H1 (cell line): ENCODE results near the gene SLC26A4. TPM values are rescaled to one million over a fixed set of nuclear protein-coding genes. Genes with fewer than 3 reads are reported as not detected.
"Not testable (repeated sequence)": the region's sequence is repeated elsewhere in the genome, so short reads cannot be mapped to it uniquely, and the experiment has no call there.

ENCODE experiments used
- CTCF ChIA-PET: fragments of 300-600 bp; sonication (Branson Sonifier 250); formaldehyde crosslinking; loops from one replicate; lab custom pipeline; 2021; ENCODE audit not compliant: partially characterized antibody; lab: Charles Lee
- POLR2A ChIA-PET: fragments of 300-600 bp; sonication (Branson Sonifier 250); formaldehyde crosslinking; loops from one replicate; lab custom pipeline; 2021; ENCODE audit warnings: inconsistent platforms; ENCODE audit not compliant: partially characterized antibody; lab: Charles Lee
- DNase-seq, 2 experiments: peaks; one replicate each; pipeline versions ENCODE4 v3.0.0 to v3.0.0-alpha.2; 2010 to 2022; ENCODE audit warnings: low spot score in 2 of 2, low read depth in 1 of 2, mixed read lengths in 1 of 2
- FAIRE-seq: peaks from 2 replicates; lab custom pipeline; 2011; peaks lifted over from hg19 to GRCh38; lab: Jason Lieb, UNC
- H2AFZ ChIP-seq: 2 replicates; pipeline ENCODE4 v1.8.1; 2012; ENCODE audit warnings: low read length, inconsistent platforms
- H2AK5ac ChIP-seq: 2 replicates; pipeline ENCODE4 v1.6.1; 2013; ENCODE audit warnings: low read depth, low read length
- H2BK120ac ChIP-seq: replicated peaks from 2 replicates; pipeline ENCODE3; 2013; ENCODE audit warnings: low read depth, low read length, inconsistent platforms
- H2BK12ac ChIP-seq: 2 replicates; pipeline ENCODE4 v1.6.1; 2013; ENCODE audit warnings: low read depth, low read length
- H2BK15ac ChIP-seq: 2 replicates; pipeline ENCODE4 v1.6.1; 2013; ENCODE audit warnings: low read length
- H2BK20ac ChIP-seq: 2 replicates; pipeline ENCODE4 v1.6.1; 2013; ENCODE audit warnings: low read length
- H2BK5ac ChIP-seq: 2 replicates; pipeline ENCODE4 v1.6.1; 2013; ENCODE audit warnings: low read depth, low read length
- H3K14ac ChIP-seq: 2 replicates; pipeline ENCODE4 v1.6.1; 2013; ENCODE audit warnings: inconsistent platforms; ENCODE audit not compliant: insufficient read length
- H3K18ac ChIP-seq: 2 replicates; pipeline ENCODE4 v1.6.1; 2013; ENCODE audit warnings: low read length; ENCODE audit errors: extremely low read depth
- H3K23ac ChIP-seq: 2 replicates; pipeline ENCODE4 v1.6.1; 2013; ENCODE audit warnings: inconsistent platforms; ENCODE audit not compliant: insufficient read length
- H3K23me2 ChIP-seq: 2 replicates; pipeline ENCODE4 v1.6.1; 2013; ENCODE audit warnings: low read depth, low read length
- H3K27ac ChIP-seq: 2 replicates; pipeline ENCODE4 v1.6.1; 2011; ENCODE audit warnings: low read depth, low read length, inconsistent platforms
- H3K27me3 ChIP-seq, 4 experiments: replicated peaks in 1 of 4; 1 replicate in 1 of 4; 2 replicates in 3 of 4; pipeline versions ENCODE4 v1.6.1 to v1.8.1; 2011 to 2013; ENCODE audit warnings: low read length in 3 of 4, mild to moderate bottlenecking in 3 of 4, inconsistent platforms in 2 of 4, mixed read lengths in 2 of 4, moderate library complexity in 1 of 4; ENCODE audit not compliant: control insufficient read depth in 3 of 4, insufficient read depth in 3 of 4; ENCODE audit errors: extremely low read depth in 1 of 4
- H3K36me3 ChIP-seq, 4 experiments: 2 replicates each; pipeline versions ENCODE4 v1.6.1 to v1.8.1; 2011 to 2013; ENCODE audit warnings: mild to moderate bottlenecking in 4 of 4, low read length in 3 of 4, moderate library complexity in 2 of 4, control low read depth in 1 of 4, inconsistent platforms in 1 of 4; ENCODE audit not compliant: insufficient read depth in 4 of 4, control insufficient read depth in 2 of 4
- H3K4ac ChIP-seq: replicated peaks from 2 replicates; pipeline ENCODE3; 2013; ENCODE audit warnings: low read length, low read depth, mixed read lengths, inconsistent platforms; ENCODE audit not compliant: insufficient read length
- H3K4me1 ChIP-seq, 4 experiments: replicated peaks in 1 of 4; 1 replicate in 1 of 4; 2 replicates in 3 of 4; pipeline versions ENCODE4 v1.6.1 to v1.8.1; 2011 to 2013; ENCODE audit warnings: low read length in 3 of 4, inconsistent platforms in 2 of 4, mixed read lengths in 1 of 4; ENCODE audit not compliant: insufficient read depth in 4 of 4, control insufficient read depth in 3 of 4
- H3K4me2 ChIP-seq, 2 experiments: 2 replicates each; pipeline versions ENCODE4 v1.6.1 to v1.8.1; 2011 to 2013; ENCODE audit warnings: low read depth in 2 of 2, low read length in 2 of 2, control low read depth in 1 of 2, inconsistent platforms in 1 of 2, mild to moderate bottlenecking in 1 of 2; ENCODE audit not compliant: insufficient read depth in 1 of 2
- H3K4me3 ChIP-seq, 4 experiments: fragments of 200-600, 300-600 bp in 1 of 4; sonication (generic), shearing (Covaris generic), sonication (Bioruptor Twin) in 1 of 4; 2 replicates each; pipeline versions ENCODE4 v1.5.1 to v1.8.1; 2011 to 2016; ENCODE audit warnings: low read length in 4 of 4, low read depth in 3 of 4, control low read depth in 2 of 4, inconsistent platforms in 2 of 4, mild to moderate bottlenecking in 2 of 4, mixed read lengths in 1 of 4, moderate library complexity in 1 of 4; ENCODE audit not compliant: insufficient read depth in 2 of 4; ENCODE audit errors: extremely low read depth in 1 of 4
- H3K56ac ChIP-seq: replicated peaks from 2 replicates; pipeline ENCODE3; 2013; ENCODE audit warnings: low read depth, mild to moderate bottlenecking, mixed read lengths, low read length, inconsistent platforms; ENCODE audit not compliant: insufficient read length
- H3K79me1 ChIP-seq: 2 replicates; pipeline ENCODE4 v1.6.1; 2013; ENCODE audit warnings: low read depth, low read length, control low read depth
- H3K79me2 ChIP-seq, 2 experiments: 2 replicates each; pipeline versions ENCODE4 v1.6.1 to v1.8.1; 2012 to 2013; ENCODE audit warnings: low read length in 2 of 2, mild to moderate bottlenecking in 2 of 2, inconsistent platforms in 1 of 2; ENCODE audit not compliant: insufficient read depth in 2 of 2, control insufficient read depth in 1 of 2
- H3K9ac ChIP-seq, 4 experiments: replicated peaks in 1 of 4; 1 replicate in 1 of 4; 2 replicates in 3 of 4; pipeline versions ENCODE4 v1.6.1 to v1.8.1; 2011 to 2013; ENCODE audit warnings: low read depth in 3 of 4, low read length in 3 of 4, control low read depth in 2 of 4, mild to moderate bottlenecking in 2 of 4, moderate library complexity in 2 of 4, inconsistent platforms in 1 of 4; ENCODE audit errors: extremely low read depth in 1 of 4
- H3K9me3 ChIP-seq, 2 experiments: 2 replicates each; pipeline versions ENCODE4 v1.6.1 to v1.8.1; 2012 to 2013; ENCODE audit warnings: mild to moderate bottlenecking in 2 of 2, moderate library complexity in 2 of 2, control low read depth in 1 of 2, inconsistent platforms in 1 of 2, low read depth in 1 of 2, low read length in 1 of 2, mixed read lengths in 1 of 2; ENCODE audit not compliant: insufficient read depth in 2 of 2
- H4K20me1 ChIP-seq, 2 experiments: replicated peaks in 1 of 2; 2 replicates each; pipeline versions ENCODE3 to v1.8.1; 2011 to 2013; ENCODE audit warnings: inconsistent platforms in 2 of 2, low read length in 2 of 2, mild to moderate bottlenecking in 1 of 2; ENCODE audit not compliant: insufficient read depth in 2 of 2, control insufficient read depth in 1 of 2
- H4K5ac ChIP-seq: 2 replicates; pipeline ENCODE4 v1.6.1; 2013; ENCODE audit warnings: low read length, low read depth, mixed read lengths, inconsistent platforms; ENCODE audit not compliant: insufficient read length
- H4K8ac ChIP-seq: 2 replicates; pipeline ENCODE4 v1.8.0; 2013; ENCODE audit warnings: mild to moderate bottlenecking, moderate library complexity, low read length, inconsistent platforms; ENCODE audit not compliant: insufficient read depth; ENCODE audit errors: extremely low read depth
- H4K91ac ChIP-seq: replicated peaks from 2 replicates; pipeline ENCODE3; 2013; ENCODE audit warnings: low read length, mixed read lengths, inconsistent platforms; ENCODE audit not compliant: insufficient read length
- BACH1 ChIP-seq: IDR thresholded peaks from 2 replicates; pipeline ENCODE4 v1.6.1; 2012; ENCODE audit warnings: low read length, improper control_type of control experiment
- CREB1 ChIP-seq: IDR thresholded peaks from 2 replicates; pipeline ENCODE4 v1.6.1; 2012; ENCODE audit warnings: inconsistent platforms
- KDM4A ChIP-seq: IDR thresholded peaks from one replicate; pipeline ENCODE4 v1.7.1; 2012; ENCODE audit warnings: low read depth, mild to moderate bottlenecking, moderate library complexity, low read length, inconsistent platforms; ENCODE audit not compliant: severe bottlenecking
- WGBS, 2 experiments: shearing (Covaris generic) in 1 of 2; methylation state at CpG; one replicate each; pipeline versions ENCODE4 v1.1.6 to v1.1.7; 2013 to 2015; ENCODE audit warnings: low lambda C conversion rate in 2 of 2, mixed read lengths in 2 of 2, inconsistent platforms in 1 of 2, low coverage in 1 of 2, missing lambda C conversion rate in 1 of 2; ENCODE audit not compliant: insufficient replicate concordance in 2 of 2, insufficient coverage in 1 of 2, insufficient read length in 1 of 2; ENCODE audit errors: extremely low coverage in 1 of 2, missing lambda C conversion rate in 1 of 2; 5-methylcytosine and 5-hydroxymethylcytosine counted together
- polyA plus RNA-seq, 7 experiments: library from polyadenylated mRNA; depleted of rRNA in 3 of 7; stranded (reverse) in 5 of 7; unstranded in 2 of 7; fragments of >200 nt in 5 of 7; fragments of 200-250 nt in 2 of 7; gene quantifications; 1 replicate in 5 of 7; 2 replicates in 1 of 7; 4 replicates in 1 of 7; pipeline versions ENCODE4 v1.2.1 to v1.2.3, GENCODE V29; 2011 to 2013; ENCODE audit warnings: missing spikeins in 2 of 7, mixed read lengths in 2 of 7
- total RNA-seq: library from RNA; stranded (reverse); fragmentation: NEBNext Ultra II Directional; extraction: Animal tissue kit (Norgen Biotek cat#: 25700); gene quantifications from 2 replicates; pipeline ENCODE4 v1.2.1, GENCODE V29; 2021

Gene SLC26A4
- total and polyA plus RNA-seq, 2 of the 8 experiments (the other 6 are each of a cell fraction or from before 2014, with no cell fraction given), result 0.11 to 0.35 TPM

GRCh38 chr7:107638594-107638993 lies 22.0 kb upstream of the SLC26A4 start:
- H2AFZ ChIP-seq, result no peak overlapping the region
- no peak for FAIRE-seq
- WGBS, 2 experiments, result 80% methylated on average over 1 of the region's 1 CpG; no CpG with 5 or more reads in 1 of the 2 experiments

GRCh38 chr7:107639070-107639469 lies 21.6 kb upstream of the SLC26A4 start:
- H3K27me3 ChIP-seq, H3K4me3 ChIP-seq, H3K79me1 ChIP-seq, H2BK15ac ChIP-seq, H3K27ac ChIP-seq, H3K36me3 ChIP-seq, H3K79me2 ChIP-seq, POLR2A ChIA-PET, H3K4me2 ChIP-seq, H3K14ac ChIP-seq, H2BK120ac ChIP-seq, H3K23ac ChIP-seq, H2AFZ ChIP-seq, H4K91ac ChIP-seq, FAIRE-seq, H2BK20ac ChIP-seq, H3K18ac ChIP-seq, H4K8ac ChIP-seq, H2BK5ac ChIP-seq, DNase-seq, H4K20me1 ChIP-seq, H3K56ac ChIP-seq, H3K23me2 ChIP-seq, H3K4me1 ChIP-seq, H3K9ac ChIP-seq, H2AK5ac ChIP-seq, H3K9me3 ChIP-seq, H3K4ac ChIP-seq, H4K5ac ChIP-seq, H2BK12ac ChIP-seq: not testable (repeated sequence)
- CTCF ChIA-PET, result interaction anchor here (1.0 kb wide), 1 partner anchor 26 kb away, joined by 3 read pairs; no protein-coding TSS in a partner anchor
- 100% methylated on average over 1 of the region's 2 CpGs; no CpG with 5 or more reads in 1 of the 2 experiments for WGBS, 2 experiments

More at GRCh38 chr7:107638594-107638993, 22.0 kb upstream of the SLC26A4 start:
- no peak overlapping the region for H4K91ac ChIP-seq
- no peaks in the 10 kb centered on the region for H3K9me3 ChIP-seq
- H3K23me2 ChIP-seq, result no peaks in the 10 kb centered on the region; the same call in 1 of the 2 replicates
- no peaks in the 10 kb centered on the region for H3K4me1 ChIP-seq
- no peaks in the 10 kb centered on the region for H3K79me2 ChIP-seq
- no peaks in the 10 kb centered on the region for H3K27me3 ChIP-seq
- H2BK12ac ChIP-seq, result no peak overlapping the region
- CTCF ChIA-PET, result interaction anchor here (0.8 kb wide), 1 partner anchor 436 kb away, joined by 3 read pairs; no protein-coding TSS in a partner anchor
- H4K5ac ChIP-seq, result no peak overlapping the region
- no peak overlapping the region for H2BK120ac ChIP-seq
- H3K79me1 ChIP-seq, result no peaks in the 10 kb centered on the region
- no peak overlapping the region for H3K4me2 ChIP-seq
- no peak overlapping the region for H3K9ac ChIP-seq
- POLR2A ChIA-PET, result no interaction called here
- no peak overlapping the region for H3K18ac ChIP-seq
- H2AK5ac ChIP-seq, result no peak overlapping the region
- H3K4me3 ChIP-seq, result no peak overlapping the region
- H3K56ac ChIP-seq, result no peak overlapping the region
- H4K20me1 ChIP-seq, result no peaks in the 10 kb centered on the region
- H2BK20ac ChIP-seq, result no peak overlapping the region
- H2BK5ac ChIP-seq, result no peak overlapping the region
- H3K36me3 ChIP-seq, result no peaks in the 10 kb centered on the region
- no peak overlapping the region for H3K14ac ChIP-seq
- H3K27ac ChIP-seq, result no peak overlapping the region
- no peak overlapping the region for H3K23ac ChIP-seq
- H3K4ac ChIP-seq, result no peak overlapping the region
- H2BK15ac ChIP-seq, result no peak overlapping the region
- no peak for TF ChIP-seq BACH1
- TF ChIP-seq CREB1, result no peak
- TF ChIP-seq KDM4A, result no peak
- H4K8ac ChIP-seq, result no peak overlapping the region
- no peak for DNase-seq
